BJ (cell line): Measurements from ENCODE around the gene TXNRD3. TPM values are rescaled to one million over a fixed set of nuclear protein-coding genes. Genes with fewer than 3 reads are reported as not detected.

Source experiments
- CTCF ChIA-PET: fragments of 350-600 bp; formaldehyde crosslinking; extraction: SDS; loops from one replicate; lab custom pipeline; 2021; ENCODE audit warnings: antibody characterized with exemption, inconsistent platforms; lab: Yijun Ruan, JAX
- POLR2A ChIA-PET: fragments of 300-600 bp; sonication (Branson Sonifier 250); formaldehyde crosslinking; extraction: SDS; loops from one replicate; lab custom pipeline; 2021; ENCODE audit warnings: antibody characterized with exemption; lab: Charles Lee
- DNase-seq: peaks from one replicate; pipeline ENCODE4 v3.0.0-alpha.2; 2011; ENCODE audit warnings: low read depth
- H3K27me3 ChIP-seq: 2 replicates; pipeline ENCODE4 v1.6.0; 2011; ENCODE audit warnings: low read length; ENCODE audit not compliant: control insufficient read depth, insufficient read depth
- H3K36me3 ChIP-seq: 2 replicates; pipeline ENCODE4 v1.5.1; 2011; ENCODE audit warnings: low read length; ENCODE audit not compliant: control insufficient read depth, insufficient read depth
- H3K4me3 ChIP-seq: 2 replicates; pipeline ENCODE4 v1.5.1; 2011; ENCODE audit warnings: low read depth, mild to moderate bottlenecking, control low read depth, low read length
- CTCF ChIP-seq: IDR thresholded peaks from 2 replicates; pipeline ENCODE4 v1.5.1; 2011; ENCODE audit warnings: low read depth, mild to moderate bottlenecking, control low read depth, inconsistent platforms, low read length, moderate library complexity; ENCODE audit not compliant: insufficient read depth
- polyA plus RNA-seq: library from polyadenylated mRNA; depleted of rRNA; stranded (reverse); fragments of >200 nt; gene quantifications from 2 replicates; pipeline ENCODE4 v1.2.3, GENCODE V29; 2011

TXNRD3 gene
- polyA plus RNA-seq, 1 experiment: 4.4 TPM

- DNase-seq: no peak
- CTCF ChIA-PET: no interaction called here
Measured at GRCh38 chr3:126567696-126568438, 87.1 kb downstream of the TXNRD3 start.

GRCh38 chr3:126562737-126563276 lies 92.1 kb downstream of the TXNRD3 start:
- TF ChIP-seq CTCF: no peak
- ChIA-PET POLR2A (no interaction called here), CTCF (no interaction called here)
- peaks cover 18% of the 10 kb centered on the region for H3K27me3 ChIP-seq
- no peak overlapping the region for H3K4me3 ChIP-seq
- no peaks in the 10 kb centered on the region for H3K36me3 ChIP-seq
- no peak for DNase-seq

More at GRCh38 chr3:126567696-126568438, 87.1 kb downstream of the TXNRD3 start:
- POLR2A ChIA-PET: no interaction called here
- H3K4me3 ChIP-seq: no peak overlapping the region
- H3K36me3 ChIP-seq: no peaks in the 10 kb centered on the region
- no peak for TF ChIP-seq CTCF
- H3K27me3 ChIP-seq: peaks cover 24% of the 10 kb centered on the region

GRCh38 chr3:126558336-126559071 lies 96.4 kb downstream of the TXNRD3 start, which contains the start of gene C3orf22:
C3orf22 (minus strand) TSS chr3:126558932; CDS start chr3:126553390, 5,542 bp downstream.
- no peak for DNase-seq
- Histone ChIP-seq H3K36me3 (no peaks in the 10 kb centered on the region), H3K27me3 (peaks cover 4% of the 10 kb centered on the region; the same call in 1 of the 2 replicates), H3K4me3 (no peak within 1 kb of the TSS)
- POLR2A ChIA-PET: no interaction called here
- CTCF ChIA-PET: interaction anchor here (1.0 kb wide), 1 partner anchor 11 kb away, joined by 4 read pairs; no protein-coding TSS in a partner anchor
- TF ChIP-seq CTCF: no peak

- no peak overlapping the region for H3K4me3 ChIP-seq
- H3K36me3 ChIP-seq: no peaks in the 10 kb centered on the region
- H3K27me3 ChIP-seq: 0 out of 2 replicates have a peak, but pooled peaks cover 1% of the 10 kb centered on the region
- ChIA-PET CTCF (no interaction called here), POLR2A (no interaction called here)
- no peak for TF ChIP-seq CTCF
- no peak for DNase-seq
Measured at GRCh38 chr3:126557761-126558160, 97.2 kb downstream of the TXNRD3 start.

- DNase-seq: no peak
- no peak overlapping the region for H3K4me3 ChIP-seq
- CTCF ChIA-PET: no interaction called here
- no peak for TF ChIP-seq CTCF
- H3K36me3 ChIP-seq: no peaks in the 10 kb centered on the region
- POLR2A ChIA-PET: no interaction called here
- 0 out of 2 replicates have a peak, but pooled peaks cover 1% of the 10 kb centered on the region for H3K27me3 ChIP-seq
Measured at GRCh38 chr3:126557415-126557745, 97.5 kb downstream of the TXNRD3 start.
